MM.1S (cell line): Measurements from ENCODE around the gene FAM124A.

Experiments used
- DNase-seq: peaks from one replicate; pipeline ENCODE4 v3.0.0-alpha.2; 2015
- H2AFZ ChIP-seq: fragments of 300-600 bp; sonication (generic); 2 replicates; pipeline ENCODE4 v1.6.0; 2016; ENCODE audit warnings: antibody characterized with exemption, low read length
- H3F3A ChIP-seq: fragments of 300-600 bp; sonication (generic); 2 replicates; pipeline ENCODE4 v1.6.1; 2016; ENCODE audit warnings: mild to moderate bottlenecking, antibody characterized with exemption, low read length, moderate library complexity, mixed read lengths; ENCODE audit not compliant: insufficient read depth
- H3K27ac ChIP-seq: fragments of 300-600 bp; sonication (generic); 2 replicates; pipeline ENCODE4 v1.5.1; 2016; ENCODE audit warnings: mild to moderate bottlenecking, low read length
- H3K27me3 ChIP-seq: fragments of 300-600 bp; sonication (generic); replicated peaks from 2 replicates; pipeline ENCODE4 v1.6.0; 2016; ENCODE audit warnings: low read length; ENCODE audit not compliant: insufficient read depth
- H3K36me3 ChIP-seq: fragments of 300-600 bp; sonication (generic); replicated peaks from 2 replicates; pipeline ENCODE4 v1.6.1; 2016; ENCODE audit warnings: mild to moderate bottlenecking, low read length, mixed read lengths; ENCODE audit not compliant: insufficient read depth
- H3K4me1 ChIP-seq: fragments of 300-600 bp; sonication (generic); 2 replicates; pipeline ENCODE4 v1.6.1; 2016; ENCODE audit warnings: low read length, mixed read lengths
- H3K4me2 ChIP-seq: fragments of 300-600 bp; sonication (generic); 2 replicates; pipeline ENCODE4 v1.6.0; 2016; ENCODE audit warnings: low read depth, low read length
- H3K4me3 ChIP-seq: fragments of 300-600 bp; sonication (generic); 2 replicates; pipeline ENCODE4 v1.5.1; 2016; ENCODE audit warnings: low read length, mixed read lengths
- H3K79me2 ChIP-seq: fragments of 300-600 bp; sonication (generic); 2 replicates; pipeline ENCODE4 v1.6.1; 2016; ENCODE audit warnings: mixed run types, low read length, mixed read lengths
- H3K9ac ChIP-seq: fragments of 300-600 bp; sonication (generic); 2 replicates; pipeline ENCODE4 v1.6.1; 2016; ENCODE audit warnings: low read length, mixed read lengths
- H3K9me2 ChIP-seq: fragments of 300-600 bp; sonication (generic); replicated peaks from 2 replicates; pipeline ENCODE4 v1.6.1; 2016; ENCODE audit warnings: mild to moderate bottlenecking, low read length, mixed read lengths; ENCODE audit not compliant: insufficient read depth
- H3K9me3 ChIP-seq: fragments of 300-600 bp; sonication (generic); replicated peaks from 2 replicates; pipeline ENCODE4 v1.6.1; 2016; ENCODE audit warnings: mild to moderate bottlenecking, low read length, mixed read lengths; ENCODE audit not compliant: insufficient read depth
- H4K20me1 ChIP-seq: fragments of 300-600 bp; sonication (generic); 2 replicates; pipeline ENCODE4 v1.6.1; 2016; ENCODE audit warnings: mild to moderate bottlenecking, low read length, moderate library complexity, mixed read lengths; ENCODE audit not compliant: insufficient read depth
- EZH2 ChIP-seq: fragments of 300-600 bp; sonication (generic); optimal IDR thresholded peaks from 2 replicates; pipeline ENCODE3; 2017; ENCODE audit warnings: low read depth, mild to moderate bottlenecking, antibody characterized with exemption, low read length, mixed read lengths
- EZH2phosphoT487 ChIP-seq: fragments of 300-600 bp; sonication (generic); IDR thresholded peaks from 2 replicates; pipeline ENCODE4 v1.6.1; 2018; ENCODE audit warnings: antibody characterized with exemption, low read length
- TF ChIP-seq, protein P1 (sequence below): fragments of 300-600 bp; sonication (generic); IDR thresholded peaks from 2 replicates; pipeline ENCODE4 v1.5.1; 2016; ENCODE audit warnings: antibody characterized with exemption, low read length, mixed read lengths

Gene FAM124A

DNA sequence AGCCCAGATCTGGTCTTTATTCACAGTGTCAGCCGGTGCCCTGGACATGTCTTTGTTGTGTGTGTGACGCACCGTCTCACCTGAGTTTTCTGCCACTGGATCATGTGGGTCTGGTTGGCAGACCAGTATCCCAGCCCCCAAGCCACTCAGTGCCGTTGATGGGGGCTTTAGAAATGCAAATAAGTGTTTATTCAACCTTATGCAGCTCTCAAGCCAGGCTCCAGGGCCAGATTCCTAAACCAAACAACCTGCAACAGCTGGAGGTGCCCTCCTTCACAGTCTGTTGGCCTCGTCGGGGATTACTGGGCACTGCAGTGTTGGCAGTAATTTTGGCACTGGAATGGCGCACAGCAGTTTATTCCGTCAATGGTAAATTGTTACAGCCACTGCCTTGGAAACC is 21.6 kb downstream of the FAM124A start:
- H4K20me1 ChIP-seq, result no peaks in the 10 kb centered on the region
- TF ChIP-seq EZH2phosphoT487 (no peak), EZH2 (no peak)
- TF ChIP-seq, protein P1, sequence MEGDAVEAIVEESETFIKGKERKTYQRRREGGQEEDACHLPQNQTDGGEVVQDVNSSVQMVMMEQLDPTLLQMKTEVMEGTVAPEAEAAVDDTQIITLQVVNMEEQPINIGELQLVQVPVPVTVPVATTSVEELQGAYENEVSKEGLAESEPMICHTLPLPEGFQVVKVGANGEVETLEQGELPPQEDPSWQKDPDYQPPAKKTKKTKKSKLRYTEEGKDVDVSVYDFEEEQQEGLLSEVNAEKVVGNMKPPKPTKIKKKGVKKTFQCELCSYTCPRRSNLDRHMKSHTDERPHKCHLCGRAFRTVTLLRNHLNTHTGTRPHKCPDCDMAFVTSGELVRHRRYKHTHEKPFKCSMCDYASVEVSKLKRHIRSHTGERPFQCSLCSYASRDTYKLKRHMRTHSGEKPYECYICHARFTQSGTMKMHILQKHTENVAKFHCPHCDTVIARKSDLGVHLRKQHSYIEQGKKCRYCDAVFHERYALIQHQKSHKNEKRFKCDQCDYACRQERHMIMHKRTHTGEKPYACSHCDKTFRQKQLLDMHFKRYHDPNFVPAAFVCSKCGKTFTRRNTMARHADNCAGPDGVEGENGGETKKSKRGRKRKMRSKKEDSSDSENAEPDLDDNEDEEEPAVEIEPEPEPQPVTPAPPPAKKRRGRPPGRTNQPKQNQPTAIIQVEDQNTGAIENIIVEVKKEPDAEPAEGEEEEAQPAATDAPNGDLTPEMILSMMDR, result no peak
- no peaks in the 10 kb centered on the region for H3K36me3 ChIP-seq
- no peak for DNase-seq
- no peak overlapping the region for H3K4me3 ChIP-seq
- H3F3A ChIP-seq, result no peaks in the 10 kb centered on the region
- H3K27ac ChIP-seq, result no peak overlapping the region
- H3K9ac ChIP-seq, result no peak overlapping the region
- no peaks in the 10 kb centered on the region for H3K9me2 ChIP-seq
- no peaks in the 10 kb centered on the region for H3K27me3 ChIP-seq
- no peaks in the 10 kb centered on the region for H3K9me3 ChIP-seq
- no peak overlapping the region for H2AFZ ChIP-seq
- H3K4me2 ChIP-seq, result no peak overlapping the region
- no peaks in the 10 kb centered on the region for H3K79me2 ChIP-seq
- no peaks in the 10 kb centered on the region for H3K4me1 ChIP-seq

DNA sequence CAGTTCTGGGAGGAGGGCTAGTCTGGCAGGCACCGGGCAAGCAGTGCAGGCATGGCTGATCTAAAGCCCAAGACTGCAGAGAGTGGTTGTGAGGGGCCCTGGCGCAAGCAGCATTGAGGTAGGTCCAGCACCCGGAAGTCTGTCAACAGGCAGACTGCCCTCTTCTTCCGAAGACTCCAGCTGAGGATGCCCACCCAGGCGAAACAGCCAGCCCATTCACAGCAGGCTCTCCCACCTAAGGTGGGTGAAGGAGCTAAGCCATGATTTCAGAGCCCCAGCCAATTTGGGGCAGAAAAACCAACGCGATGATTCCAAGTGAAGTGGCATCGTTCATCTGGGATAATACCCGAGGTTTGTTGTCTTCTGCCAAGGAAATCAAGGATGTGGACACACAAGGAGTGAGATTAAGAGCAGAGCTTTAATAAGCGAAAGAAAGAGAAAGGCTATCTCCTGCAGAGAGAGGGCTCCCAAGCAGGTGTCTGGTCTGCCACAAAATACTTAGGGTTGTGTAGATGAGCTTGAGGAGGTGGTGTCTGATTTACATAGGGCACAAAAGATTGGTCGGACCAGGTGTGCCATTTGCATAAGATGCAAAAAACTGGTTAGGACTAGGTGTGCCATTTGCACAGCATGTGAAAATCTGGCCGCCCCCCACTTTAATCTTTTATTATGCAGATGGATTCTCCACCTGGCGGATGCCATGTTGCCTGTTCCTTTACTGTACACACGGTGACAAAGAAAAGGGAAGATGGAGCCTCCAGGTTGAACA is 22.6 kb downstream of the FAM124A start:
- no peak overlapping the region for H3K4me3 ChIP-seq
- no peak for DNase-seq
- no peaks in the 10 kb centered on the region for H3K4me1 ChIP-seq
- TF ChIP-seq, protein P1, result no peak
- TF ChIP-seq EZH2, result no peak
- TF ChIP-seq EZH2phosphoT487, result no peak
- H3K9ac ChIP-seq, result no peak overlapping the region
- no peaks in the 10 kb centered on the region for H3K36me3 ChIP-seq
- no peak overlapping the region for H2AFZ ChIP-seq
- no peak overlapping the region for H3K4me2 ChIP-seq
- H4K20me1 ChIP-seq, result no peaks in the 10 kb centered on the region
- no peak overlapping the region for H3K27ac ChIP-seq
- no peaks in the 10 kb centered on the region for H3K9me3 ChIP-seq
- no peaks in the 10 kb centered on the region for H3K79me2 ChIP-seq
- no peaks in the 10 kb centered on the region for H3F3A ChIP-seq
- H3K27me3 ChIP-seq, result no peaks in the 10 kb centered on the region
- no peaks in the 10 kb centered on the region for H3K9me2 ChIP-seq

GRCh38 chr13:51245583-51245982 is 23.4 kb downstream of the FAM124A start:
- Histone ChIP-seq H3K4me3 (no peak overlapping the region), H3K27ac (no peak overlapping the region), H3K79me2 (no peaks in the 10 kb centered on the region), H3K4me2 (no peak overlapping the region), H3K9ac (no peak overlapping the region), H3K36me3 (no peaks in the 10 kb centered on the region), H2AFZ (no peak overlapping the region), H4K20me1 (no peaks in the 10 kb centered on the region), H3K27me3 (no peaks in the 10 kb centered on the region), H3K4me1 (no peaks in the 10 kb centered on the region), H3K9me2 (no peaks in the 10 kb centered on the region), H3F3A (no peaks in the 10 kb centered on the region), H3K9me3 (no peaks in the 10 kb centered on the region)
- no peak for TF ChIP-seq EZH2
- TF ChIP-seq, protein P1, result no peak
- no peak for TF ChIP-seq EZH2phosphoT487
- DNase-seq, result no peak
